Astrocyte of the spinal cord (primary cell): ENCODE results near the gene PDE7B.
A peak's percentile ranks its signal among the peaks of the same experiment; 100 is the strongest.

Source experiments
- DNase-seq: peaks from one replicate; pipeline ENCODE4 v3.0.0; 2011; ENCODE audit warnings: low read depth, low spot score
- H3K4me3 ChIP-seq: 2 replicates; pipeline ENCODE4 v1.5.1; 2011; ENCODE audit warnings: low read depth, mild to moderate bottlenecking, low read length, moderate library complexity
- in situ Hi-C: cut with HindIII; loops from 2 replicates; pipeline ENCODE4 v1.10.0; 2017; ENCODE audit warnings: low sequenced_read_pairs
- TF ChIP-seq, protein P1 (sequence below): IDR thresholded peaks from 2 replicates; pipeline ENCODE4 v1.5.1; 2012; ENCODE audit warnings: low read depth, mild to moderate bottlenecking, low read length, inconsistent platforms

Gene PDE7B

DNA sequence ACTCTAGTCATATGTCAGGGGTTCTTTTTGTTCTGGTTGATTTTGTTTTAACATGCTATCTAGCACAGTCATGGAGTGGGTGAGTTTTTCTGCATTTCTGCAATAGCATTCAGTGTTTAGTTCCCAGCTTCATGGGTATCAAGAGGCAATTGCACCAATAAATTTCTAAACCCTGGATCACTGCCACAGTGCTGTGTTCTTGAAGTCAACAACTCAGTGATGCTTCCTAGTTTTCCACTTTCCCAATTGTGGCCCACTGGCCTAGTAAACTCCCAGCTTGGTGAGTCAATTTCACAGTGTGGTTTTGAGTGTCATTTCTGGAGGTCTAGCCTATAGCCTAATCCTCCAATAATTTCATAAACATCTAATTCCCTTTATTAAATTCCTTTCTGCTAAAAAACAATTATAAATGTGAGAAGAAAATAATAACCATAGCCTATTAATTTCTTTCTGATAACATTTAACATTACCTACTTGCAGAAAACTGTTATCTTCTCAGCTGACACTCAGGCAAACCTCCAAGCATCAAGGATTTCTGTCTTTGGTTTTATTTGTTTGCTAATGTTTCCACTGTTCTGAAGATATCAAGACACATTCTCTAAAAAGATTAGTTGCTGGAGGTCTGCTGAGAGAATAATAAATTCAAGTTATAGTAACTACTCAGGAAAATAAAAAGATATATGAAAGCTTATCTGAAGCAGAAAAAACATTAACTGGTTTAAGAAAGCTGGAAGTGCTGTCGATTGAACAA lies 89.9 kb downstream of the PDE7B start:
- in situ Hi-C loops, result no loop called here
- peak; percentile 46 for DNase-seq
- TF ChIP-seq, protein P1, sequence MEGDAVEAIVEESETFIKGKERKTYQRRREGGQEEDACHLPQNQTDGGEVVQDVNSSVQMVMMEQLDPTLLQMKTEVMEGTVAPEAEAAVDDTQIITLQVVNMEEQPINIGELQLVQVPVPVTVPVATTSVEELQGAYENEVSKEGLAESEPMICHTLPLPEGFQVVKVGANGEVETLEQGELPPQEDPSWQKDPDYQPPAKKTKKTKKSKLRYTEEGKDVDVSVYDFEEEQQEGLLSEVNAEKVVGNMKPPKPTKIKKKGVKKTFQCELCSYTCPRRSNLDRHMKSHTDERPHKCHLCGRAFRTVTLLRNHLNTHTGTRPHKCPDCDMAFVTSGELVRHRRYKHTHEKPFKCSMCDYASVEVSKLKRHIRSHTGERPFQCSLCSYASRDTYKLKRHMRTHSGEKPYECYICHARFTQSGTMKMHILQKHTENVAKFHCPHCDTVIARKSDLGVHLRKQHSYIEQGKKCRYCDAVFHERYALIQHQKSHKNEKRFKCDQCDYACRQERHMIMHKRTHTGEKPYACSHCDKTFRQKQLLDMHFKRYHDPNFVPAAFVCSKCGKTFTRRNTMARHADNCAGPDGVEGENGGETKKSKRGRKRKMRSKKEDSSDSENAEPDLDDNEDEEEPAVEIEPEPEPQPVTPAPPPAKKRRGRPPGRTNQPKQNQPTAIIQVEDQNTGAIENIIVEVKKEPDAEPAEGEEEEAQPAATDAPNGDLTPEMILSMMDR, result no peak
- H3K4me3 ChIP-seq, result no peak overlapping the region

DNA sequence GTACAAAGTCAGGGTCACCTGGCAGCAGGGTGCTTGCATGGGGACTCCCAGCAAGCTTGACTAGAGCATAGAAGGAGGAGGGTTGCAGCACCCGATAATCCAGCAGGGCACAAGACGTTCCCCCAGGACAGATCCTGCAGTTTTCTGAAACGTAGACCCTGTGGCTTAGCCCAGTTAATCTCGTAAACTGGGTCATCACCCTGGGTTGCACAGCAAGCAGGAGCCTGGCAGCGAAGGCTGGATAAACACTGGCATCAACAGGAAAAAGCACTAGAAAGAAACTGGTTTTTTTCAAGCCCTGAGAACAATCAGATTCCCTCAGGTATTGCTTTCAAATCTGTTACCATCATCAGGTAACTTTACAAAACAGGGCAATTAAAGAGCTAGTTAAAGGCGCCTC lies 92.6 kb downstream of the PDE7B start:
- TF ChIP-seq, protein P1, result no peak
- H3K4me3 ChIP-seq, result no peak overlapping the region
- in situ Hi-C loops, result no loop called here

DNA sequence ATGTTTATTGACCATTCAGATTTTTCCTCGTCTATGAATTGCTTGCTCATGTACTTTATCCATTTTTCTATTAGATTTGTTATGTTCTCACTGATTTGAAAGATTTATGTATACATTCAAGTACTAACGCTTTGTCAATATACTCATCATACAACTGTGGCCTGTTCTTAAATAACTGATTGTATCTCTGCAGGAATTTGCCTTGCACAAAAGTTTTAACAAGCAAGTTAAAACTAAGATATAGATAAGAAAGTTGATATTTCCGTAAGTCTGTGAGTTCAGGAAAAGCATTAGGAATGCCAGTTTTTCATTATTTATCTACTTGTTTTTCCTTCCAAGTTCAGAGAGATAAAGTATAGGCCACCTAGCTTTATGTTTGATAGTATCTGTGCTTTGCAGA lies 95.2 kb downstream of the PDE7B start:
- in situ Hi-C loops, result no loop called here
- TF ChIP-seq, protein P1, result no peak

More for the DNA sequence above, 92.6 kb downstream of the PDE7B start:
- DNase-seq, result no peak

DNA sequence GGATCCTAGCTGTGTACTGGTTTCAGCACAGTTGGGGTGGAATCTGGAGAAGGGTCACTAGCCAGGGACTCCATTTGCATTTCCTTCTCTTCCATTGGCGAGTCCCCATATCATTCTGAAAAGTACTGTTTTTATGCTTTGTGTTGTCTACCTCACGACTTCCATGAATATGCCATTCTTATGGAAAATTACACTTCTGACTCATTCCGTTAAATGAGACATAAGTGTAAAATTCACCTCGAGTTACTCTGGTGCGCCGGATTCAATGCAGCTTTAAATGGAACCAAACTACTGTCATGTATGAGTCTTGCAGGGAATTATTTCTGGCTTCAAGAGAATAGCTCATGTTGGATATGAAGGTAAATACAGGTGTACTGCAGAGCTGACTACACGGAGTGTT lies 99.2 kb downstream of the PDE7B start:
- TF ChIP-seq, protein P1, result no peak
- DNase-seq, result no peak
- in situ Hi-C loops, result no loop called here

More for the DNA sequence above, 95.2 kb downstream of the PDE7B start:
- H3K4me3 ChIP-seq, result no peak overlapping the region
- DNase-seq, result no peak

DNA sequence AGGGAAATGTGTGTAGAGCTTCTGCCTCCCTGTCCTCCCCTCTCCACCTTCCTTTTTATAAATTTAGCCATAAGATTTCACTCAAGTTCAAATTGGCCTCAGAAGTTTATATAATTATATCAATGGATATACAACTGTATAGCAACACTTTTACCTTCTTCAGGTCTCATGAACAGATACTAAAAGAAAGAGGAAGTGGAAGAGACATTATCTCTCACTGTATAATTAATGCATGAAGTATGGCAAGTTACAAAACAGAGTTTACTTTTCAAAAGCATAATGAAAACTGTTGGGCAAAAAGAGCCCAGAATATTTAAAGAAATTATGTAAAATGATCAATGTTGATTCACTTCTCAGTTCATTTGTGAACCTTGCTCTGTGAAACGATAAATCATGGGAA lies 99.7 kb downstream of the PDE7B start:
- DNase-seq, result no peak
- TF ChIP-seq, protein P1, result no peak
- H3K4me3 ChIP-seq, result no peak overlapping the region
- in situ Hi-C loops, result no loop called here

More for the DNA sequence above, 99.2 kb downstream of the PDE7B start:
- no peak overlapping the region for H3K4me3 ChIP-seq

DNA sequence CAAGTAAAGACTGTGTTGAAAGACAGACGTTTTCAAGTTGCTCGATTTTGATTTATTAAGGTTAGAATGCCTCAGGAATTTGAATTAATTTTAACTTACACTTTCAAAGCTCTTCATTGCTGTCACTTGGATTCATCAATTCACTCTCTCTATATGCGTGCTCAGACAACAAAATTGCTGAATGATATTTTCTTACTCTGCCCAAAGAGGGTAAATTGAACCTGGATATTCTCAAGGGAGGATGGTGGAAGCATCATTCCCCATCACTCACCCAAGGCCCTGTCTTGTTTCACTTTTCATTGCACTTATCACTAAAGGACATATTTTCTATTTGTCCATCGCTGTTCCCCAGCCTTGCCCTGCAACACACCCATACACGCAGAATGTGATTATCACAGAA lies 102.3 kb downstream of the PDE7B start:
- TF ChIP-seq, protein P1, result no peak
- in situ Hi-C loops, result no loop called here
- H3K4me3 ChIP-seq, result no peak overlapping the region
- DNase-seq, result no peak
